Peyer's patch (tissue), 4 donors: Measurements from ENCODE around the gene BICC1. TPM values are rescaled to one million over a fixed set of nuclear protein-coding genes. Genes with fewer than 3 reads are reported as not detected.

Source experiments
- DNase-seq, 3 donors: peaks; one replicate each; pipeline ENCODE4 v3.0.0-alpha.2; 2017 to 2019
- H3K27ac ChIP-seq, 4 donors: fragments of 200-600 bp; sonication (generic); one replicate each; pipeline ENCODE4 v1.5.1; 2016 to 2019
- H3K27me3 ChIP-seq, 2 donors: fragments of 200-600 bp; sonication (generic); one replicate each; pipeline ENCODE4 v1.5.1; 2019
- H3K36me3 ChIP-seq, 3 donors: fragments of 200-600 bp; sonication (generic); one replicate each; pipeline ENCODE4 v1.5.1; 2016 to 2019
- H3K4me1 ChIP-seq, 4 donors: fragments of 200-600 bp; sonication (generic); one replicate each; pipeline ENCODE4 v1.5.1; 2016 to 2019
- H3K4me3 ChIP-seq, 4 donors: fragments of 200-600 bp; sonication (generic); 1 replicate in 3 of 4; 2 replicates in 1 of 4; pipeline ENCODE4 v1.5.1; 2016 to 2019; ENCODE audit warnings: mild to moderate bottlenecking in 1 of 4
- H3K9me3 ChIP-seq, 4 donors: fragments of 200-600 bp; sonication (generic); one replicate each; pipeline ENCODE4 v1.5.1; 2016 to 2019; ENCODE audit warnings: mild to moderate bottlenecking in 1 of 4
- CTCF ChIP-seq, 6 experiments: fragments of 450-650 bp in 4 of 6; fragments of 200-600 bp in 2 of 6; sonication (generic) in 1 of 6; IDR thresholded peaks; one replicate each; pipeline ENCODE4 v1.5.1; 2017 to 2019; ENCODE audit warnings: antibody characterized with exemption in 6 of 6, mild to moderate bottlenecking in 3 of 6, moderate library complexity in 1 of 6
- POLR2A ChIP-seq, 2 donors: fragments of 450-650 bp; IDR thresholded peaks; one replicate each; pipeline ENCODE4 v1.5.1; 2017; ENCODE audit warnings: antibody characterized with exemption in 2 of 2, mild to moderate bottlenecking in 2 of 2, moderate library complexity in 2 of 2
- total RNA-seq, 4 donors: library from RNA; depleted of rRNA; stranded (reverse); fragments of >200 nt; gene quantifications; one replicate each; pipeline ENCODE4 v1.1.0, GENCODE V29; 2016

The BICC1 gene
- total RNA-seq, 4 donors from 2014 or later = 1.1 to 19.0 (median 2.6) TPM

GRCh38 chr10:58641095-58641531 is 128.4 kb downstream of the BICC1 start:
- Histone ChIP-seq H3K4me1 (no peaks in the 10 kb centered on the region), H3K27me3 (no peaks in the 10 kb centered on the region), H3K4me3 (no peak overlapping the region), H3K9me3 (no peaks in the 10 kb centered on the region), H3K27ac (no peak overlapping the region), H3K36me3 (no peaks in the 10 kb centered on the region)
- no peak for DNase-seq
- TF ChIP-seq CTCF (IDR thresholded peaks at IDR 0.05) (no peak), POLR2A (IDR thresholded peaks at IDR 0.05) (no peak)

GRCh38 chr10:58641708-58642107 is 129.0 kb downstream of the BICC1 start:
- no peak overlapping the region for H3K4me3 ChIP-seq
- no peaks in the 10 kb centered on the region for H3K36me3 ChIP-seq
- no peak for DNase-seq
- no peak overlapping the region for H3K27ac ChIP-seq
- no peak for TF ChIP-seq POLR2A (IDR thresholded peaks at IDR 0.05)
- TF ChIP-seq CTCF (IDR thresholded peaks at IDR 0.05) = no peak
- no peaks in the 10 kb centered on the region for H3K4me1 ChIP-seq
- no peaks in the 10 kb centered on the region for H3K27me3 ChIP-seq
- H3K9me3 ChIP-seq = no peaks in the 10 kb centered on the region

GRCh38 chr10:58642283-58642682 is 129.6 kb downstream of the BICC1 start:
- H3K36me3 ChIP-seq = no peaks in the 10 kb centered on the region
- H3K27ac ChIP-seq = no peak overlapping the region
- no peaks in the 10 kb centered on the region for H3K4me1 ChIP-seq
- TF ChIP-seq POLR2A (IDR thresholded peaks at IDR 0.05) (no peak), CTCF (IDR thresholded peaks at IDR 0.05) (no peak)
- no peak for DNase-seq
- no peaks in the 10 kb centered on the region for H3K27me3 ChIP-seq
- H3K4me3 ChIP-seq = no peak overlapping the region
- no peaks in the 10 kb centered on the region for H3K9me3 ChIP-seq

- DNase-seq = no peak
- TF ChIP-seq POLR2A (IDR thresholded peaks at IDR 0.05) (no peak), CTCF (IDR thresholded peaks at IDR 0.05) (no peak)
- Histone ChIP-seq H3K4me1 (no peaks in the 10 kb centered on the region), H3K27ac (no peak overlapping the region), H3K4me3 (no peak overlapping the region), H3K36me3 (no peaks in the 10 kb centered on the region), H3K9me3 (no peaks in the 10 kb centered on the region), H3K27me3 (no peaks in the 10 kb centered on the region)
These were observed 130.3 kb downstream of the BICC1 start for GRCh38 chr10:58642916-58643428.

- Histone ChIP-seq H3K36me3 (no peaks in the 10 kb centered on the region), H3K27ac (no peak overlapping the region), H3K9me3 (no peaks in the 10 kb centered on the region), H3K4me1 (no peaks in the 10 kb centered on the region), H3K4me3 (no peak overlapping the region), H3K27me3 (no peaks in the 10 kb centered on the region)
- TF ChIP-seq POLR2A (IDR thresholded peaks at IDR 0.05) (no peak), CTCF (IDR thresholded peaks at IDR 0.05) (no peak)
- DNase-seq = no peak
These were observed 131.6 kb downstream of the BICC1 start for GRCh38 chr10:58644311-58644710.
